SK-N-MC (cell line): ENCODE results near the gene CLSTN2.

Experiments used
- EZH2 ChIP-seq: fragments of 200-600 bp; sonication (generic); IDR thresholded peaks from one replicate; pipeline ENCODE4 v1.6.1; 2017; ENCODE audit warnings: antibody characterized with exemption
- FOXP2 ChIP-seq: optimal IDR thresholded peaks from 2 replicates; pipeline ENCODE3; 2011; ENCODE audit warnings: mild to moderate bottlenecking, moderate library complexity; ENCODE audit not compliant: insufficient read depth; ENCODE audit errors: extremely low read length, control extremely low read depth
- POLR2AphosphoS5 ChIP-seq: IDR thresholded peaks from 2 replicates; pipeline ENCODE4 v1.6.1; 2012; ENCODE audit warnings: mild to moderate bottlenecking, low read depth, low read length, borderline replicate concordance

GRCh38 chr3:140595295-140595694 is 660.3 kb downstream of the CLSTN2 start:
- no peak for TF ChIP-seq POLR2AphosphoS5
- TF ChIP-seq FOXP2 = no peak
- no peak for TF ChIP-seq EZH2
